Chondrocyte (in vitro differentiated cells): ENCODE data around the gene ITSN1. TPM values are rescaled to one million over a fixed set of nuclear protein-coding genes. Genes with fewer than 3 reads are reported as not detected.

ENCODE experiments used
- DNase-seq: peaks from one replicate; pipeline ENCODE4 v3.0.0; 2021; ENCODE audit warnings: mixed read lengths, low spot score
- H3K27ac Mint-ChIP-seq: one replicate; pipeline ENCODE4 v1.8.0; 2021; ENCODE audit warnings: mild to moderate bottlenecking, moderate library complexity, mixed read lengths; ENCODE audit not compliant: unreplicated experiment
- H3K27me3 Mint-ChIP-seq: 2 replicates; pipeline ENCODE4 v1.8.0; 2021; ENCODE audit warnings: low read depth, mixed read lengths
- H3K36me3 Mint-ChIP-seq: 2 replicates; pipeline ENCODE4 v1.8.0; 2021; ENCODE audit warnings: low read depth, mixed read lengths
- H3K4me1 Mint-ChIP-seq: 2 replicates; pipeline ENCODE4 v1.8.0; 2021; ENCODE audit warnings: low read depth, mild to moderate bottlenecking, mixed read lengths
- H3K4me3 Mint-ChIP-seq: one replicate; pipeline ENCODE4 v1.8.0; 2021; ENCODE audit warnings: mild to moderate bottlenecking, moderate library complexity, mixed read lengths; ENCODE audit not compliant: unreplicated experiment
- H3K9me3 Mint-ChIP-seq: 2 replicates; pipeline ENCODE4 v1.8.0; 2021; ENCODE audit warnings: low read depth, mixed read lengths
- total RNA-seq: library from RNA; stranded (reverse); gene quantifications from 3 replicates; pipeline ENCODE4 v1.2.1, GENCODE V29; 2021
- TF ChIP-seq, protein P1 (sequence below): fragments of 200-600 bp; sonication (generic); IDR thresholded peaks from 2 replicates; pipeline ENCODE4 v1.5.0; 2021; ENCODE audit warnings: antibody characterized with exemption, mild to moderate bottlenecking, moderate library complexity

Gene ITSN1
- total RNA-seq, 1 donor from 2014 or later = 29.8 TPM

DNA sequence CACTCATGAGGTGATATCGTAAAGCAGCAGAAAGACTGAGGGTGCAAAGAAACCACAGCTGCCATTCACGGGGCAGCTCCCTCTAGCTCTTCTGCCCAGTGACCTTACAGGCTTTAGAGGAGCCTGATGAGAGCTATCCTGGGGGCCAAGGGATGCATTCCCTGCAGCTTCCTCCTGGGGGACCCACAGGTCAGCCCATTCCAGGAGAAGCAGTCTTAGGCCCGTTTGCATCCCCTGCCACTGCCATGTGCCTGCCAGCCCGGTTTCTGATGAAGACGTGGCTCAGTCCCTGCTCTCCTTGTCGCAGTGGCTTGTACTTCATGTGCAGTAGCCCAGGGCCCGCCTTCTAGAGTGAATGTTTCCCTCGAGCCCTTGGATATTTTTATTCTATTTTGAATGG, 250.6 kb downstream of the ITSN1 start:
- H3K27me3 Mint-ChIP-seq = no peaks in the 10 kb centered on the region
- H3K4me1 Mint-ChIP-seq = peaks cover 14% of the 10 kb centered on the region
- no peak overlapping the region for H3K27ac Mint-ChIP-seq
- no peak overlapping the region for H3K4me3 Mint-ChIP-seq
- no peaks in the 10 kb centered on the region for H3K9me3 Mint-ChIP-seq
- H3K36me3 Mint-ChIP-seq = no peaks in the 10 kb centered on the region
- TF ChIP-seq, protein P1, sequence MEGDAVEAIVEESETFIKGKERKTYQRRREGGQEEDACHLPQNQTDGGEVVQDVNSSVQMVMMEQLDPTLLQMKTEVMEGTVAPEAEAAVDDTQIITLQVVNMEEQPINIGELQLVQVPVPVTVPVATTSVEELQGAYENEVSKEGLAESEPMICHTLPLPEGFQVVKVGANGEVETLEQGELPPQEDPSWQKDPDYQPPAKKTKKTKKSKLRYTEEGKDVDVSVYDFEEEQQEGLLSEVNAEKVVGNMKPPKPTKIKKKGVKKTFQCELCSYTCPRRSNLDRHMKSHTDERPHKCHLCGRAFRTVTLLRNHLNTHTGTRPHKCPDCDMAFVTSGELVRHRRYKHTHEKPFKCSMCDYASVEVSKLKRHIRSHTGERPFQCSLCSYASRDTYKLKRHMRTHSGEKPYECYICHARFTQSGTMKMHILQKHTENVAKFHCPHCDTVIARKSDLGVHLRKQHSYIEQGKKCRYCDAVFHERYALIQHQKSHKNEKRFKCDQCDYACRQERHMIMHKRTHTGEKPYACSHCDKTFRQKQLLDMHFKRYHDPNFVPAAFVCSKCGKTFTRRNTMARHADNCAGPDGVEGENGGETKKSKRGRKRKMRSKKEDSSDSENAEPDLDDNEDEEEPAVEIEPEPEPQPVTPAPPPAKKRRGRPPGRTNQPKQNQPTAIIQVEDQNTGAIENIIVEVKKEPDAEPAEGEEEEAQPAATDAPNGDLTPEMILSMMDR = no peak
- DNase-seq = no peak

DNA sequence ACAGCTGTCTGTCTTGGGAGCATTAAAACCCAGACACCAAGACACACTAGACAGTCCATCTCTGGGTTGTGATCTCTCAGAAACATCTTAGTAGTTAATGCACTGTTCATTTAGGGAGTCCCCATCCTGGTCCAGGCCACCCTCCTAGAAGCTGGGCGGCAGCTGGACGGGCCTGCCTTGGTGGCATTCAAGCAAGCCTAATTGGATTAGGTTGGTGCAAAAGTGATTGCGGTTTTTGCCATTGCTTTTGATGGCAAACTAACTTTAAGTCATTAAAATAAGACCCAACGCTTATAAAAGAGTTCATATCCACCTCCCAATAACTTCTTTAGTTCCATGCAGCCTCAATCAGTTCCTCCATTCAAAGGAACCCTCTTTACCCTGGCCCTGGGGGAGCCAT, 251.6 kb downstream of the ITSN1 start:
- Mint-ChIP-seq H3K27me3 (no peaks in the 10 kb centered on the region), H3K36me3 (no peaks in the 10 kb centered on the region), H3K4me1 (peaks cover 18% of the 10 kb centered on the region), H3K27ac (no peak overlapping the region), H3K9me3 (no peaks in the 10 kb centered on the region), H3K4me3 (no peak overlapping the region)
- TF ChIP-seq, protein P1 = no peak
- DNase-seq = no peak

DNA sequence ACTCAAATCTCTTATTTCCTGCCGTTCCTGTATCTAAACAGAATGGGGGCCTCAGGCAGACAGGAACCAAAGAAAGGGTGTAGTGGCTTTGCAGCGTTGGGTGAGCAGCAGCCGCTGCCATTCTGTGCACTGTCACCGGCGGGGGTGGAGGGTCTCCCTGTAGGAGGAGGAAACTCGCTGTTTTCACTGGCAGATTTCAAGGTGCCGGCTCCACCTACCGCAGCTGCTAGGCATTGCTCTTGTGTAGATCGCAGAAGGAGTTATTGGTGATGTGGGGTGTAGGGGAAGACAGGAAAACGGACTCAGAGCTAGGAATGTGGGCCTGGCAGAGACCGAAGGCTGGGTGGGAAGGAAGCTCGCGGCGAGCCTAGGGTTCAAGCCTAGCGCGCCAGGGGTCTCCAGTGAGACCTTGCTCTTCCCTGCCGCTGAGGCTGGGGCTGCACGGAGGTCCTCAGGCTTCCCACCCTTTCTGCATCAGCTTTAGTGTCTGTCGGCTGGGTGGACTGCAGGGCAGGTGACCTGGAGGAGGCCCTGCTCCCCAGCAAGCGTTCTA, 252.5 kb downstream of the ITSN1 start:
- H3K4me1 Mint-ChIP-seq = peaks cover 26% of the 10 kb centered on the region

DNA sequence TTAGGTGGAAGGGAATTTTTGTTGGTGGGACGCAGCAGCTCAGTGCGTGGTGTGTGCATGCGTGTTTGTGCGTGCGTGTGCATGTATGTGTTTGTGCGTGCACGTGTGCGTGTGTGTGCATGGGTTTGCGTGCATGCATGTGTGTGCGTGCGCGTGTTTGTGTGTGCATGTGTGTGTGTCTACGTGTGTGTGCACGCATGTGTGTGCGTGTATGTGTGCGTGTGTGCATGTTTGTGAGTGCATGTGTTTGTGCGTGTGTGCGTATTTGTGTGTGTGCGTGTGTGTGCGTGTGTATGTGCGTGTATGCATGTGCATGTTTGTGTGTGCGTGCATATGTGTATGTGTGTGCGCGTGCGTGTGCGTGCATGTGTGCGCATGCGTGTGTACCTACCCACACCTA, 253.1 kb downstream of the ITSN1 start:
- no peak for DNase-seq
- H3K9me3 Mint-ChIP-seq = no peaks in the 10 kb centered on the region
- H3K36me3 Mint-ChIP-seq = no peaks in the 10 kb centered on the region
- TF ChIP-seq, protein P1 = no peak
- no peak overlapping the region for H3K27ac Mint-ChIP-seq
- peaks cover 27% of the 10 kb centered on the region for H3K4me1 Mint-ChIP-seq
- H3K4me3 Mint-ChIP-seq = no peak overlapping the region
- H3K27me3 Mint-ChIP-seq = no peaks in the 10 kb centered on the region

More for the DNA sequence above, 252.5 kb downstream of the ITSN1 start:
- H3K27me3 Mint-ChIP-seq = no peaks in the 10 kb centered on the region
- H3K9me3 Mint-ChIP-seq = no peaks in the 10 kb centered on the region
- H3K27ac Mint-ChIP-seq = peak overlapping the region; percentile 91
- peak overlapping the region; percentile 81 for H3K4me3 Mint-ChIP-seq
- no peaks in the 10 kb centered on the region for H3K36me3 Mint-ChIP-seq
- TF ChIP-seq, protein P1 = peak; percentile 90
- no peak for DNase-seq

DNA sequence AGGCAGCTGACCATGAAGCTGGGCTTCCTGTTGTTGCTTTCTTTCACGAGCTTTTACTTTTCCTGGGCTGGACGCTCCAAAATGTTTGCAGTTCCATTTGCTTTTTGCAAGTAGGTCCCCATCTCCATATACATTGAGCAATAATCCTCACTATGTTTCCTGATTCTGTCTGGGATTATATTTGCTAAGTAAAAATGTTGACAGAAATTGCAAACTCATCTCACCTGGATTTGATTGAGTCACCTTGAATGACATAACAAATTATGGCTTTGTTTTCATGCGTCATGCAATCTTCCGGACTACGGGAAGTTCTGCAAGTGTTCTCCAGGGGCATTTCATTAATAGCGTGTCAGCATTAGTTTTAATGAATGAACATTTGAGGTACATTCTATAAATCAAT, 254.4 kb downstream of the ITSN1 start:
- no peak overlapping the region for H3K4me3 Mint-ChIP-seq
- no peak overlapping the region for H3K27ac Mint-ChIP-seq
- no peak for DNase-seq
- no peaks in the 10 kb centered on the region for H3K27me3 Mint-ChIP-seq
- no peaks in the 10 kb centered on the region for H3K9me3 Mint-ChIP-seq
- peaks cover 30% of the 10 kb centered on the region for H3K4me1 Mint-ChIP-seq
- TF ChIP-seq, protein P1 = no peak
- peaks cover 2% of the 10 kb centered on the region for H3K36me3 Mint-ChIP-seq
